Endometrial microvascular endothelial cells (primary cell): ENCODE data around the gene PZP. TPM values are rescaled to one million over a fixed set of nuclear protein-coding genes. Genes with fewer than 3 reads are reported as not detected.

Source experiments
- in situ Hi-C: cut with HindIII; loops from 2 replicates; pipeline ENCODE4 v1.10.0; 2017; ENCODE audit warnings: low sequenced_read_pairs, low pct_unique_long_range_greater_than_20kb; ENCODE audit errors: inconsistent ontology term
- total RNA-seq: library from RNA; depleted of rRNA; stranded (reverse); fragments of >200 nt; gene quantifications from one replicate; pipeline ENCODE4 v1.2.3, GENCODE V29; 2015; ENCODE audit errors: inconsistent ontology term

Gene PZP
- total RNA-seq, 1 donor from 2014 or later = not detected

- in situ Hi-C loops = no loop called here
Measured at GRCh38 chr12:9133216-9133916, 74.8 kb downstream of the PZP start.

- in situ Hi-C loops = no loop called here
Measured at GRCh38 chr12:9132008-9132535, 76.1 kb downstream of the PZP start.

- in situ Hi-C loops = no loop called here
Measured at GRCh38 chr12:9130244-9130643, 78.0 kb downstream of the PZP start.

- in situ Hi-C loops = no loop called here
Measured at GRCh38 chr12:9127936-9128663, 80.1 kb downstream of the PZP start.

- in situ Hi-C loops = no loop called here
Measured at GRCh38 chr12:9127484-9127883, 80.7 kb downstream of the PZP start.

- in situ Hi-C loops = no loop called here
Measured at GRCh38 chr12:9124383-9125031, 83.7 kb downstream of the PZP start.

GRCh38 chr12:9123781-9124382, 84.3 kb downstream of the PZP start:
- in situ Hi-C loops = no loop called here

- in situ Hi-C loops = no loop called here
Measured at GRCh38 chr12:9122091-9122609, 86.0 kb downstream of the PZP start.

GRCh38 chr12:9120487-9121184, 87.6 kb downstream of the PZP start:
- in situ Hi-C loops = no loop called here

GRCh38 chr12:9118158-9118557, 90.0 kb downstream of the PZP start:
- in situ Hi-C loops = no loop called here

- in situ Hi-C loops = no loop called here
Measured at GRCh38 chr12:9115731-9116559, 92.2 kb downstream of the PZP start, which contains the start of gene A2M. Gene A2M (minus strand): TSS chr12:9115919. CDS start chr12:9115849, 70 bp downstream.

- in situ Hi-C loops = no loop called here
Measured at GRCh38 chr12:9114946-9115345, 93.2 kb downstream of the PZP start.

GRCh38 chr12:9113987-9114309, 94.2 kb downstream of the PZP start:
- in situ Hi-C loops = no loop called here

GRCh38 chr12:9113296-9113986, 94.8 kb downstream of the PZP start:
- in situ Hi-C loops = no loop called here

- in situ Hi-C loops = no loop called here
Measured at GRCh38 chr12:9112076-9112853, 95.9 kb downstream of the PZP start.

- in situ Hi-C loops = no loop called here
Measured at GRCh38 chr12:9111525-9111924, 96.7 kb downstream of the PZP start.
